Urinary bladder (tissue), 4 donors: ENCODE results near the gene PPP2CA. TPM values are rescaled to one million over a fixed set of nuclear protein-coding genes. Genes with fewer than 3 reads are reported as not detected.
"Not testable (repeated sequence)": the region's sequence is repeated elsewhere in the genome, so short reads cannot be mapped to it uniquely, and the experiment has no call there.

Experiments used
- DNase-seq: peaks from one replicate; pipeline ENCODE4 v3.0.0-alpha.2; 2015; ENCODE audit errors: extremely low spot score
- H3K27ac ChIP-seq: one replicate; pipeline ENCODE4 v1.5.1; 2013; ENCODE audit warnings: low read depth, mild to moderate bottlenecking, moderate library complexity
- H3K36me3 ChIP-seq: one replicate; pipeline ENCODE4 v1.6.1; 2013; ENCODE audit warnings: mild to moderate bottlenecking, moderate library complexity; ENCODE audit not compliant: insufficient read depth
- H3K4me1 ChIP-seq: one replicate; pipeline ENCODE4 v1.6.1; 2013; ENCODE audit warnings: mild to moderate bottlenecking, moderate library complexity; ENCODE audit not compliant: insufficient read depth
- H3K4me3 ChIP-seq: one replicate; pipeline ENCODE4 v1.5.1; 2013; ENCODE audit warnings: low read depth, low read length
- WGBS: extraction: QIAGEN DNeasy Blood & Tissue Kit; methylation state at CpG from one replicate; pipeline ENCODE4 v1.1.7; 2013; 5-methylcytosine and 5-hydroxymethylcytosine counted together
- polyA plus RNA-seq: library from polyadenylated mRNA; stranded (reverse); fragments of 200-250 nt; gene quantifications from one replicate; pipeline ENCODE4 v1.2.3, GENCODE V29; 2013
- total RNA-seq: library from RNA; depleted of rRNA; stranded (reverse); fragments of >200 nt; gene quantifications from one replicate; pipeline ENCODE4 v1.2.3, GENCODE V29; 2014
- donor health status: healthy with polysubstance abuse.
- donor health status: healthy.

The PPP2CA gene
- total and polyA plus RNA-seq, 2 donors: 67.5 to 77.9 TPM

GRCh38 chr5:134161513-134162395 is 64.1 kb downstream of the PPP2CA start:
- 90% methylated on average over 6 of the region's 6 CpGs for WGBS
- H3K27ac ChIP-seq: no peak overlapping the region
- H3K4me1 ChIP-seq: no peaks in the 10 kb centered on the region
- no peak overlapping the region for H3K4me3 ChIP-seq
- no peak for DNase-seq
- H3K36me3 ChIP-seq: peaks cover 4% of the 10 kb centered on the region

GRCh38 chr5:134153657-134154056 is 72.2 kb downstream of the PPP2CA start:
- Histone ChIP-seq H3K36me3 (peaks cover 2% of the 10 kb centered on the region), H3K4me1 (no peaks in the 10 kb centered on the region), H3K4me3 (no peak overlapping the region), H3K27ac (no peak overlapping the region)
- 94% methylated on average over 1 of the region's 1 CpG for WGBS
- no peak for DNase-seq

- 97% methylated on average over 3 of the region's 3 CpGs for WGBS
- no peak overlapping the region for H3K27ac ChIP-seq
- H3K4me1 ChIP-seq: no peaks in the 10 kb centered on the region
- no peak for DNase-seq
- no peak overlapping the region for H3K4me3 ChIP-seq
- H3K36me3 ChIP-seq: peaks cover 2% of the 10 kb centered on the region
These were observed 72.6 kb downstream of the PPP2CA start for GRCh38 chr5:134153241-134153640.

GRCh38 chr5:134152173-134152832 is 73.6 kb downstream of the PPP2CA start:
- not testable (repeated sequence) for H3K36me3 ChIP-seq, DNase-seq, H3K4me3 ChIP-seq, H3K27ac ChIP-seq, H3K4me1 ChIP-seq
- 96% methylated on average over 15 of the region's 15 CpGs for WGBS

- H3K36me3 ChIP-seq: peaks cover 2% of the 10 kb centered on the region
- DNase-seq: no peak
- WGBS: 94% methylated on average over 3 of the region's 3 CpGs
- no peak overlapping the region for H3K27ac ChIP-seq
- H3K4me1 ChIP-seq: no peaks in the 10 kb centered on the region
- H3K4me3 ChIP-seq: no peak overlapping the region
These were observed 74.2 kb downstream of the PPP2CA start for GRCh38 chr5:134151723-134152122.

GRCh38 chr5:134149571-134150303 is 76.1 kb downstream of the PPP2CA start:
- no peak overlapping the region for H3K27ac ChIP-seq
- no peak for DNase-seq
- no peak overlapping the region for H3K4me3 ChIP-seq
- H3K4me1 ChIP-seq: no peaks in the 10 kb centered on the region
- WGBS: 79% methylated on average over 4 of the region's 4 CpGs
- peaks cover 3% of the 10 kb centered on the region for H3K36me3 ChIP-seq

- WGBS: 72% methylated on average over 6 of the region's 6 CpGs
- Histone ChIP-seq H3K36me3 (peaks cover 1% of the 10 kb centered on the region), H3K4me1 (no peaks in the 10 kb centered on the region), H3K4me3 (no peak overlapping the region), H3K27ac (no peak overlapping the region)
- no peak for DNase-seq
These were observed 76.8 kb downstream of the PPP2CA start for GRCh38 chr5:134148986-134149539.

- no peak for DNase-seq
- Histone ChIP-seq H3K4me3 (no peak overlapping the region), H3K27ac (no peak overlapping the region), H3K36me3 (peaks cover 1% of the 10 kb centered on the region), H3K4me1 (no peaks in the 10 kb centered on the region)
- WGBS: 67% methylated on average over 2 of the region's 2 CpGs
These were observed 77.6 kb downstream of the PPP2CA start for GRCh38 chr5:134148316-134148715.

- no peak for DNase-seq
- Histone ChIP-seq H3K27ac (no peak overlapping the region), H3K36me3 (peaks cover 1% of the 10 kb centered on the region), H3K4me1 (no peaks in the 10 kb centered on the region), H3K4me3 (no peak overlapping the region)
- WGBS: 79% methylated on average over 4 of the region's 4 CpGs
These were observed 79.0 kb downstream of the PPP2CA start for GRCh38 chr5:134146651-134147518.

GRCh38 chr5:134145779-134146581 is 79.9 kb downstream of the PPP2CA start:
- no peak overlapping the region for H3K27ac ChIP-seq
- H3K4me1 ChIP-seq: no peaks in the 10 kb centered on the region
- H3K36me3 ChIP-seq: peaks cover 1% of the 10 kb centered on the region
- no peak for DNase-seq
- H3K4me3 ChIP-seq: no peak overlapping the region
- 88% methylated on average over 13 of the region's 13 CpGs for WGBS

GRCh38 chr5:134145041-134145757 is 80.7 kb downstream of the PPP2CA start:
- H3K4me3 ChIP-seq: no peak overlapping the region
- no peak overlapping the region for H3K27ac ChIP-seq
- peaks cover 1% of the 10 kb centered on the region for H3K36me3 ChIP-seq
- no peak for DNase-seq
- 61% methylated on average over 1 of the region's 1 CpG for WGBS
- no peaks in the 10 kb centered on the region for H3K4me1 ChIP-seq
